Activated T-cell treated with anti-CD3 and anti-CD28 coated beads, Interleukin-2, amount 50 U/mL, for 24 hours (primary cell): ENCODE measurements around the gene KANSL1.
"Not testable (repeated sequence)": the region's sequence is repeated elsewhere in the genome, so short reads cannot be mapped to it uniquely, and the experiment has no call there.

ENCODE experiments used
- DNase-seq: peaks from one replicate; pipeline ENCODE4 v3.0.0-alpha.2; 2020
- H3K27ac Mint-ChIP-seq: 2 replicates; pipeline ENCODE4 v1.8.0; 2020; ENCODE audit warnings: mild to moderate bottlenecking, mixed read lengths
- H3K27me3 Mint-ChIP-seq: 2 replicates; pipeline ENCODE4 v1.8.0; 2020; ENCODE audit warnings: mixed read lengths
- H3K36me3 Mint-ChIP-seq: 2 replicates; pipeline ENCODE4 v1.8.0; 2020; ENCODE audit warnings: low read depth, mixed read lengths
- H3K4me1 Mint-ChIP-seq: 2 replicates; pipeline ENCODE4 v1.8.0; 2020; ENCODE audit warnings: low read depth, mixed read lengths
- H3K4me3 Mint-ChIP-seq: 2 replicates; pipeline ENCODE4 v1.8.0; 2020; ENCODE audit warnings: mild to moderate bottlenecking, moderate library complexity, mixed read lengths
- H3K9me3 Mint-ChIP-seq: 2 replicates; pipeline ENCODE4 v1.8.0; 2020; ENCODE audit warnings: mixed read lengths

The KANSL1 gene

DNA sequence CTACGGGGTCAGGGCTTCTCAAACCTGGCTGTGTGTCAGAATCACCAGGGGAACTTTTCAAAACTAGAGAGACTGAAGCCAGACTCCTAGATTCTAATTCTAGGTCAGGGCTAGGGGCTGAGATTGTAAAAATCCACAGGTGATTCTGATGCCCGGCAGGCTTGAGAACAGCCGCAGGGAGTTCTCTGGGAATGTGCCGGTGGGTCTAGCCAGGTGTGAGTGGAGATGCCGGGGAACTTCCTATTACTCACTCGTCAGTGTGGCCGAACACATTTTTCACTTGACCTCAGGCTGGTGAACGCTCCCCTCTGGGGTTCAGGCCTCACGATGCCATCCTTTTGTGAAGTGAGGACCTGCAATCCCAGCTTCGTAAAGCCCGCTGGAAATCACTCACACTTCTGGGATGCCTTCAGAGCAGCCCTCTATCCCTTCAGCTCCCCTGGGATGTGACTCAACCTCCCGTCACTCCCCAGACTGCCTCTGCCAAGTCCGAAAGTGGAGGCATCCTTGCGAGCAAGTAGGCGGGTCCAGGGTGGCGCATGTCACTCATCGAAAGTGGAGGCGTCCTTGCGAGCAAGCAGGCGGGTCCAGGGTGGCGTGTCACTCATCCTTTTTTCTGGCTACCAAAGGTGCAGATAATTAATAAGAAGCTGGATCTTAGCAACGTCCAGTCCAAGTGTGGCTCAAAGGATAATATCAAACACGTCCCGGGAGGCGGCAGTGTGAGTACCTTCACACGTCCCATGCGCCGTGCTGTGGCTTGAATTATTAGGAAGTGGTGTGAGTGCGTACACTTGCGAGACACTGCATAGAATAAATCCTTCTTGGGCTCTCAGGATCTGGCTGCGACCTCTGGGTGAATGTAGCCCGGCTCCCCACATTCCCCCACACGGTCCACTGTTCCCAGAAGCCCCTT lies 183.3 kb downstream of the KANSL1 start:
- no peaks in the 10 kb centered on the region for H3K36me3 Mint-ChIP-seq

DNA sequence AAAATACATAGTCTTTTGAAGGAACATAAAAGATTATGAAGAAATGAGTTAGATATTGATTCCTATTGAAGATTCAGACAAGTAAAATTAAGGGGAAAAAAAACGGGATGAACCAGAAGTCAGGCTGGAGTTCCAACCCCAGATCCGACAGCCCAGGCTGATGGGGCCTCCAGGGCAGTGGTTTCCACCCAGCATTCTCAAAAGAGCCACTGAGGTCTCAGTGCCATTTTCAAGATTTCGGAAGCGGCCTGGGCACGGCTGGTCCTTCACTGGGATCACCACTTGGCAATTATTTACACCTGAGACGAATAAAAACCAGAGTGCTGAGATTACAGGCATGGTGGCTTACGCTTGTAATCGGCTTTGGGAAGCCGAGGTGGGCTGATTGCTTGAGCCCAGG lies 184.6 kb downstream of the KANSL1 start:
- no peak overlapping the region for H3K27ac Mint-ChIP-seq
- no peaks in the 10 kb centered on the region for H3K27me3 Mint-ChIP-seq
- no peaks in the 10 kb centered on the region for H3K4me1 Mint-ChIP-seq
- H3K4me3 Mint-ChIP-seq: no peak overlapping the region
- no peaks in the 10 kb centered on the region for H3K36me3 Mint-ChIP-seq
- no peaks in the 10 kb centered on the region for H3K9me3 Mint-ChIP-seq
- no peak for DNase-seq

More for the DNA sequence above, 183.3 kb downstream of the KANSL1 start:
- no peaks in the 10 kb centered on the region for H3K27me3 Mint-ChIP-seq
- H3K27ac Mint-ChIP-seq: no peak overlapping the region
- no peaks in the 10 kb centered on the region for H3K4me1 Mint-ChIP-seq
- no peaks in the 10 kb centered on the region for H3K9me3 Mint-ChIP-seq
- no peak overlapping the region for H3K4me3 Mint-ChIP-seq
- DNase-seq: no peak

DNA sequence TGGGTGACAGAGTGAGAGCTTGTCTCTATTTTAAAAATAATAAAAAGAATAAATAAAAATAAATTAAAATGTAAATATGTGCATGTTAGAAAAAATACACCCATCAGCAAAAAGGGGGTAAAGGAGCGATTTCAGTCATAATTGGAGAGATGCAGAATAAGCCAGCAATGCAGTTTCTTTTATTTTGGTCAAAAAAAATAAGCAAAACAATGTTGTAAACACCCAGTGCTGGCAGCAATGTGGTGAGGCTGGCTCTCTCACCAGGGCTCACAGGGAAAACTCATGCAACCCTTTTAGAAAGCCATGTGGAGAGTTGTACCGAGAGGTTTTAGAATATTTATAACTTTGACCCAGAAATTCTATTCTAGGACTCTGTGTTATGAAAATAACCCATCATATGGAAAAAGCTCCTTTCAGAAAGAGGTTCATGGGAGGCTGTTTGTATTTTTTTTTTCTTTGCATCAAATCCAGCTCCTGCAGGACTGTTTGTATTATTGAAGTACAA lies 185.7 kb downstream of the KANSL1 start:
- no peaks in the 10 kb centered on the region for H3K27me3 Mint-ChIP-seq
- H3K27ac Mint-ChIP-seq: no peak overlapping the region
- H3K36me3 Mint-ChIP-seq: no peaks in the 10 kb centered on the region
- no peak overlapping the region for H3K4me3 Mint-ChIP-seq
- H3K4me1 Mint-ChIP-seq: no peaks in the 10 kb centered on the region
- no peak for DNase-seq
- H3K9me3 Mint-ChIP-seq: no peaks in the 10 kb centered on the region

DNA sequence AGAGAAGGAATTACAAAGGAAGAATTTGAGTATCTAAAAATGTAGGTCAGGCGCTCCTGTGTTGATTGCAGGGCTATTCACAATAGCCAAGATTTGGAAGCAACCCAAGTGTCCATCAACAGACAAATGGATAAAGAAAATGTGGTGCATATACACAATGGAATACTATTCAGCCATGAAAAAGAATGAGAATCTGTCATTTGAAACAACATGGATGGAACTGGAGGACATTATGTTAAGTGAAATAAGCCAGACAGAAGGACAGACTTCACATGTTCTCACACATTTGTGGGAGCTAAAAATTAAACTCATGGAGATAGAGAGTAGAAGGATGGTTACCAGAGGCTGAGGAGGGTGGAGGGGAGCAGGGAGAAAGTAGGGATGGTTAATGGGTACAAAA lies 187.1 kb downstream of the KANSL1 start:
- H3K27ac Mint-ChIP-seq, H3K4me3 Mint-ChIP-seq, H3K9me3 Mint-ChIP-seq, H3K4me1 Mint-ChIP-seq, DNase-seq, H3K27me3 Mint-ChIP-seq, H3K36me3 Mint-ChIP-seq: not testable (repeated sequence)

DNA sequence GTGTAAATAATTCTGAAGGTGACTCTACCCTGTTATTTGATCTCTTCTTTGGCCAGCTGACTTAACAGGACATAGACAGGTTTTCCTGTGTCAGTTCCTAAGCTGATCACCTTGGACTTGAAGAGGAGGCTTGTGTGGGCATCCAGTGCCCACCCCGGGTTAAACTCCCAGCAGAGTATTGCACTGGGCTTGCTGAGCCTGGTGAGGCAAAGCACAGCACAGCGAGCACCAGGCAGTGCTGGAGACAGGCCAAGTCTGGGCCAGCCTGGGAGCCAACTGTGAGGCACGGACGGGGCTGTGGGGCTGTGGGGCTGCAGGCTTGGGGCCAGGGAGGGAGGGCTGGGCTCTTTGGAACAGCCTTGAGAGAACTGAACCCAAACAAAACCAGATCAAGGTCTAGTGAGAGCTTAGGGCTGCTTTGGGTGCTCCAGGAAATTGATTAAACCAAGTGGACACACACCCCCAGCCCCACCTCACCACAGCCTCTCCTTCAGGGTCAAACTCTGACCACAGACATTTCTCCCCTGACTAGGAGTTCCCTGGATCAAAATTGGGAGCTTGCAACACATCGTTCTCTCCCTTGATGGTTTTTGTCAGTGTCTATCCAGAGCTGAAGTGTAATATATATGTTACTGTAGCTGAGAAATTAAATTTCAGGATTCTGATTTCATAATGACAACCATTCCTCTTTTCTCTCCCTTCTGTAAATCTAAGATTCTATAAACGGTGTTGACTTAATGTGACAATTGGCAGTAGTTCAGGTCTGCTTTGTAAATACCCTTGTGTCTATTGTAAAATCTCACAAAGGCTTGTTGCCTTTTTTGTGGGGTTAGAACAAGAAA lies 189.1 kb downstream of the KANSL1 start:
- Mint-ChIP-seq H3K27ac (no peak overlapping the region), H3K4me1 (no peaks in the 10 kb centered on the region), H3K4me3 (no peak overlapping the region), H3K36me3 (no peaks in the 10 kb centered on the region), H3K9me3 (no peaks in the 10 kb centered on the region), H3K27me3 (no peaks in the 10 kb centered on the region)
- no peak for DNase-seq

DNA sequence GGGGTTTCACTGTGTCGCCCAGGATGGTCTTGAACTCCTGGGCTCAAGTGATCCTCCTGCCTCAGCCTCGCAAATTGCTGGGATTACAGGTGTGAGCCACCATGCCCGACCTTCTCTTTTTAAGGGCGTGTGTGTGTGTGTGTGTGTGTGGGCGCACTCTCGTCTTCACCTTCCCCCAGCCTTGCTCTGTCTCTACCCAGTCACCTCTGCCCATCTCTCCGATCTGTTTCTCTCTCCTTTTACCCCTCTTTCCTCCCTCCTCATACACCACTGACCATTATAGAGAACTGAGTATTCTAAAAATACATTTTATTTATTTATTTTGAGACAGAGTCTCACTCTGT lies 190.3 kb downstream of the KANSL1 start:
- no peak overlapping the region for H3K4me3 Mint-ChIP-seq
- H3K27ac Mint-ChIP-seq: no peak overlapping the region
- H3K27me3 Mint-ChIP-seq: no peaks in the 10 kb centered on the region
- H3K4me1 Mint-ChIP-seq: no peaks in the 10 kb centered on the region
- no peaks in the 10 kb centered on the region for H3K36me3 Mint-ChIP-seq
- no peaks in the 10 kb centered on the region for H3K9me3 Mint-ChIP-seq
- DNase-seq: no peak

DNA sequence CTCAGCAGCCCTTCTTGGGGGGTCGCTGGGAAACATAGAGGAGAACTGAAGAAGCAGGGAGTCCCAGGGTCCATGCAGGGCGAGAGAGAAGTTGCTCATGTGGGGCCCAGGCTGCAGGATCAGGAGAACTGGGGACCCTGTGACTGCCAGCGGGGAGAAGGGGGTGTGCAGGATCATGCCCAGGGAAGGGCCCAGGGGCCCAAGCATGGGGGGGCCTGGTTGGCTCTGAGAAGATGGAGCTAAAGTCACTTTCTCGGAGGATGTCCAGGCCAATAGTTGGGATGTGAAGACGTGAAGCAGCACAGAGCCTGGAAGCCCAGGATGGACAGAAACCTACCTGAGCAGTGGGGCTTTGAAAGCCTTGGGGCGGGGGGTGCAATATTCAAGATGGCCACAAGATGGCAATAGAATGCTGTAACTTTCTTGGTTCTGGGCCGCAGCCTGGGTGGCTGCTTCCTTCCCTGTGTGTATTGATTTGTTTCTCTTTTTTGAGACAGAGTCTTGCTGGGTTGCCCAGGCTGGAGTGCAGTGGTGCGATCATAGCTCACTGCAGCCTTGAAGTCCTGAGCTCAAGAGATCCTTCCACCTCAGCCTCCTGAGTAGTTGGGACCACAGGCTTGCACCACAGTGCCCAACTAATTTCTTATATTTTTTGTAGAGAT lies 190.8 kb downstream of the KANSL1 start:
- no peak overlapping the region for H3K4me3 Mint-ChIP-seq
- H3K9me3 Mint-ChIP-seq: no peaks in the 10 kb centered on the region
- H3K4me1 Mint-ChIP-seq: no peaks in the 10 kb centered on the region
- no peaks in the 10 kb centered on the region for H3K27me3 Mint-ChIP-seq
- peak; percentile 80 for DNase-seq
- no peaks in the 10 kb centered on the region for H3K36me3 Mint-ChIP-seq
- no peak overlapping the region for H3K27ac Mint-ChIP-seq

DNA sequence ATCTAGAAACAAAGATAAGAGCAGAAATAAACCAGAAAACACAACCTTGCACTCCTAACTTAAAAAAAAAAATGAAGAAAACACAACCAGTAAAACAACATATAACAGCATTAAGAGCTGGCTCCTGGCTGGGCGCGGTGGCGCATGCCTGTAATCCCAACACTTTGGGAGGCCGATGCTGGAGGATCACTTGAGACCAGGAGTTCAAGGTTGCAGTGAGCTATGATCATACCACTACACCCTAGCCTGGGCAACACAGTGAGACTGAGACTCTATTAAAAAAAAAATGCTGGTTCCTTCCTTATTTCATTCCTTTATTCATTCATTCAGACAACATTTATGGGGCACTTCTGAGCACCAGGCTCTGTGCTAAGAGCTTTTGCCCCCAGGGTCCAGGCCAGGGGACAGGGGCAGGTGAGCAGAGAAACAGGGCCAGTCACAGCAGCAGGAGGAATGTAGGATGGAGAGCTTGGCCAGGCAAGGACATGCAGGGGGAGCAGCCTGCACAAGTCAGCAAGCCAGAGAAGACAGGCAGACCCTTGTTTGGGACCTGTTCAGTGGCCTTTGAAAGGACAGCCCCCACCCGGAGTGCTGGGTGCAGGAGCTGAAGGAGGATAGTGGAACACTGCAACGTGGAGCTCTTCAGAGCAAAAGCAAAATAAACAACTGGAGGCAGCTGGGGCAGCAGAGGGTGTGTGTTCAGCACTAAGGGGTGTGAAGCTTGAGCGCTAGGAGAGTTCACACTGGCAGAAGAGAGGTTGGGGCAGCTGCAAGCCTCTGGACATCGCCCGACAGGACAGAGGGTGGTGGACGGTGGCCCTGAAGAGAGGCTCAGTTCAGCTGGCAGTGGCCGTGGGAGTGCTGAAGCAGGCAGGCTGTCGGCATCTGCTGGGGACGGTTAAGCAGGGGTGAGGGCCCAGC lies 191.6 kb downstream of the KANSL1 start:
- Mint-ChIP-seq H3K27ac (no peak overlapping the region), H3K27me3 (no peaks in the 10 kb centered on the region), H3K36me3 (no peaks in the 10 kb centered on the region), H3K4me1 (no peaks in the 10 kb centered on the region), H3K9me3 (no peaks in the 10 kb centered on the region), H3K4me3 (no peak overlapping the region)
- no peak for DNase-seq

DNA sequence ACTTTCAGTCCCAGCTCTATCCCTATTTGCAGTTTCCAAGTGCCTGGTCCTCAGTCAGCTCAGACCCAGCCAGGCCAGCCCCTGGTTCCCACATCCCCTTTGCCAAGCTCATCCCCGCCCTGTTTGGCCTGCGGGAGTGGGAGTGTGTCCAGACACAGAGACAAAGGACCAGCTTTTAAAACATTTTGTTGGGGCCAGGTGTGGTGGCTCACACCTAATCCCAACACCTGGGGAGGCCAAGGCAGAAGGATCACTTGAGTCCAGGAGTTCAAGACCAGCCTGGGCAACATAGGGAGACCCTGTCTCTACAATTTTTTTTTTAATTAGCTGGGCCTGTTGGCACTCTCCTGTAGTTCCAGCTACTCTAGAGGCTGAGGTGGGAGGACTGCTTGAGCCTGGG lies 192.5 kb downstream of the KANSL1 start:
- Mint-ChIP-seq H3K27ac (no peak overlapping the region), H3K4me3 (no peak overlapping the region), H3K27me3 (no peaks in the 10 kb centered on the region), H3K36me3 (no peaks in the 10 kb centered on the region), H3K4me1 (no peaks in the 10 kb centered on the region), H3K9me3 (no peaks in the 10 kb centered on the region)
- no peak for DNase-seq

DNA sequence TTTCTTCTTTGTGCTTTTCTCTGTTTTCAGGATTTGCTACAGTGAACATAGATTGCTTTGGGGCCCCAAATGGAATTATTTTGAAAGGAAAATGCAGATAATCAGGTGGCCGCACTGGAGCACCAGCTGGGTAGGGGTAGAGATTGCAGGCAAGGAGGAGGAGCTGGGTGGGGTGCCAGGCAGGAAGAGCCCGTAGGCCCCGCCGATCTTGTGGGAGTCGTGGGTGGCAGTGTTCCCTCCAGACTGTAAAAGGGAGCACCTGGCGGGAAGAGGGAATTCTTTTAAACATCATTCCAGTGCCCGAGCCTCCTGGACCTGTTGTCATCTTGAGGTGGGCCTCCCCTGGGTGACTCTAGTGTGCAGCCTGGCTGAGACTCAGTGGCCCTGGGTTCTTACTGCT lies 192.9 kb downstream of the KANSL1 start:
- Mint-ChIP-seq H3K36me3 (no peaks in the 10 kb centered on the region), H3K4me3 (no peak overlapping the region), H3K27me3 (no peaks in the 10 kb centered on the region), H3K9me3 (no peaks in the 10 kb centered on the region), H3K27ac (no peak overlapping the region), H3K4me1 (no peaks in the 10 kb centered on the region)
- no peak for DNase-seq

DNA sequence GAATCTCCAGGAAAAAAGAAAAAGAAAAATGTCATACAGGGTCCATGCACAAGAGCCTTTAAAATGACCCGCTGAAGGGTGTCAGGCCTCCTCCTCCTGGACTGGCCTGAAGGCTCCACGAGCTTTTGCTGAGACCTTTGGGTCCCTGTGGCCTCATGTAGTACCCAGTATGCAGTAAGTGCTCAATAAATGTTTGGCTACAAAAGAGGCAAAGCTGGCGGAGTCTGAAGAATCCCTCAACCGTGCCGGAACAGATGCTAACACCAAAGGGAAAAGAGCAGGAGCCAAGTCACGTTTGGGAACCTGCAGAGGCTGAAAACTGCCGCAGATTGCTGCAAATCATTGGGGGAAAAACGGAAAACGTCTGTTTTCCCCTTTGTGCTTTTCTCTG lies 193.3 kb downstream of the KANSL1 start:
- Mint-ChIP-seq H3K9me3 (no peaks in the 10 kb centered on the region), H3K4me1 (no peaks in the 10 kb centered on the region), H3K27ac (no peak overlapping the region), H3K27me3 (no peaks in the 10 kb centered on the region), H3K4me3 (no peak overlapping the region), H3K36me3 (no peaks in the 10 kb centered on the region)
- no peak for DNase-seq

DNA sequence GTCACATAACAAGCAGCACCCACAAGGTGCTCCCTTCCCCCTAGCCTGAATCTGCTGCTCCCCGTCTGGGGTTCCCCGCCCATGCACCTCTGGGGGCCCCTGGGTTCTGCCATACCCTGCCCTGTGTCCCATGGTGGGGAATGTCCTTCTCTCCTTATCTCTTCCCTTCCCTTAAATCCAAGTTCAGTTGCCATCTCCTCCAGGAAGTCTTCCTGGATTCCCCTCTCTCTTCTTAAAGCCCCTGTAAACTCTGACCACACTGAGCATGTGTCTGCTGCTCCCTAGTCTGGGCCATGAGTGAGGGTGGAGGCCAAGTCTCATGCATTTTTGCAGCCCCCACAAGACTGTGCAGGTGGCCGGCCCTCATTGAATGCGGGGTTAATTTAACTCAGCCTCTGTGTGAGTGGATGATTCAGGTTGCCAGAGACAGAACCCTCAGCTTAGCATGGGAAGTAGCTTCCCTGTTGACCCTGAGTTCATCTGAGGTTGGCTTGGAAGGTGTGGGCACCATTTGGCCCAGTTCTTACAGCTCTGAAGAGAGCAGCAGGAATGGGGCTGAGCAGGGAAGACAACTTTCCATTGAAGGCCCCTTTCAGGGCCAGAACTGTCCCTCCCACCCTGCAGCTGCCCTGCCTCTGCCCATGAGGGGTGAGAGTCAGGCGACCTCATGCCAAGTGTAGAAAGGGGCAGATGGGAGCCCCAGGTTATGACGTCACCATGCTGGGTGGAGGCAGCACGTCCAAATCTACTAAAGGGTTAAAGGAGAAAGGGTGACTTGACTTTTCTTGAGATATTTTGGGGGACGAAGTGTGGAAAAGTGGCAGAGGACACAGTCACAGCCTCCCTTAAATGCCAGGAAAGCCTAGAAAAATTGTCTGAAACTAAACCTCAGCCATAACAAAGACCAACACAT lies 194.0 kb downstream of the KANSL1 start, which contains the start of gene STH:
TSS of gene STH (plus strand) at position 264 of the 913 bp plus-strand sequence. CDS start at position 294, 30 bp downstream.
- no peak for DNase-seq
- Mint-ChIP-seq H3K9me3 (no peaks in the 10 kb centered on the region), H3K27ac (no peak within 1 kb of the TSS), H3K4me1 (no peaks in the 10 kb centered on the region), H3K36me3 (no peaks in the 10 kb centered on the region), H3K27me3 (no peaks in the 10 kb centered on the region), H3K4me3 (no peak within 1 kb of the TSS)

DNA sequence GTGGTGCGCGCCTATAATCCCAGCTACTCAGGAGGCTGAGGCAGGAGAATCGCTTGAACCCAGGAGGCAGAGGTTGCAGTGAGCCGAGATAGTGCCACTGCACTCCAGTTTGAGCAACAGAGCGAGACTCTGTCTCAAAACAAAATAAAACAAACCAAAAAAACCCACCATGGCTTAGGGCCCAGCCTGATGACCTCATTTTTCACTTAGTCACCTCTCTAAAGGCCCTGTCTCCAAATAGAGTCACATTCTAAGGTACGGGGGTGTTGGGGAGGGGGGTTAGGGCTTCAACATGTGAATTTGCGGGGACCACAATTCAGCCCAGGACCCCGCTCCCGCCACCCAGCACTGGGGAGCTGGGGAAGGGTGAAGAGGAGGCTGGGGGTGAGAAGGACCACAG lies 195.6 kb downstream of the KANSL1 start:
- Mint-ChIP-seq H3K4me3 (no peak overlapping the region), H3K36me3 (no peaks in the 10 kb centered on the region), H3K27me3 (no peaks in the 10 kb centered on the region), H3K4me1 (no peaks in the 10 kb centered on the region), H3K9me3 (no peaks in the 10 kb centered on the region), H3K27ac (no peak overlapping the region)
- DNase-seq: no peak
